Astrocyte of the cerebellum (primary cell): Measurements from ENCODE around the gene TEK.

Source experiments
- DNase-seq: peaks from one replicate; pipeline ENCODE4 v3.0.0-alpha.2; 2011; ENCODE audit warnings: low read depth
- H3K4me3 ChIP-seq: 2 replicates; pipeline ENCODE4 v1.5.1; 2011; ENCODE audit warnings: mild to moderate bottlenecking, low read depth, low read length, moderate library complexity
- in situ Hi-C: cut with HindIII; loops from 2 replicates; pipeline ENCODE4 v1.10.0; 2017; ENCODE audit warnings: low sequenced_read_pairs
- TF ChIP-seq, protein P1 (sequence below): IDR thresholded peaks from 2 replicates; pipeline ENCODE4 v1.5.1; 2012; ENCODE audit warnings: low read length, low read depth, moderate library complexity, mild to moderate bottlenecking; ENCODE audit errors: missing control alignments

Gene TEK

DNA sequence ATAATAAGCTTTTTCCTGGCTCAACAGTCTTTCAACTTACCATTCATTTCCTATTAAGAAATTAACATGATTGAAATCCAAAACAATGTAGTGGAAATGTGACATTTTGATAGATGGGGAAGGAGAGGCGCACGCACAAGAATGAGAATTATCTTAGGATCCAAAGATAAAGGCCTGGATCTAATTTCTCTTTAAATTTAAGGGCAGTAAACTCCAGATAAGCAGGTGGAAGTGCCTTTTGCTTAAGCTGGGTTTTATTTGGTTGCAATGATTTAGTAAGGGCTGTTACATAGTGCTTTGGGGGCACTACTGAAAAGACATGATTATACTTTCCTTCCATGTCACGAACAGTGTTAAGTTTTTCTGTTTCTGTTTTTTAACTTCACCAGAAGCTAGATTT lies 170.6 kb downstream of the TEK start:
- no peak for DNase-seq
- in situ Hi-C loops: no loop called here
- no peak overlapping the region for H3K4me3 ChIP-seq
- TF ChIP-seq, protein P1, sequence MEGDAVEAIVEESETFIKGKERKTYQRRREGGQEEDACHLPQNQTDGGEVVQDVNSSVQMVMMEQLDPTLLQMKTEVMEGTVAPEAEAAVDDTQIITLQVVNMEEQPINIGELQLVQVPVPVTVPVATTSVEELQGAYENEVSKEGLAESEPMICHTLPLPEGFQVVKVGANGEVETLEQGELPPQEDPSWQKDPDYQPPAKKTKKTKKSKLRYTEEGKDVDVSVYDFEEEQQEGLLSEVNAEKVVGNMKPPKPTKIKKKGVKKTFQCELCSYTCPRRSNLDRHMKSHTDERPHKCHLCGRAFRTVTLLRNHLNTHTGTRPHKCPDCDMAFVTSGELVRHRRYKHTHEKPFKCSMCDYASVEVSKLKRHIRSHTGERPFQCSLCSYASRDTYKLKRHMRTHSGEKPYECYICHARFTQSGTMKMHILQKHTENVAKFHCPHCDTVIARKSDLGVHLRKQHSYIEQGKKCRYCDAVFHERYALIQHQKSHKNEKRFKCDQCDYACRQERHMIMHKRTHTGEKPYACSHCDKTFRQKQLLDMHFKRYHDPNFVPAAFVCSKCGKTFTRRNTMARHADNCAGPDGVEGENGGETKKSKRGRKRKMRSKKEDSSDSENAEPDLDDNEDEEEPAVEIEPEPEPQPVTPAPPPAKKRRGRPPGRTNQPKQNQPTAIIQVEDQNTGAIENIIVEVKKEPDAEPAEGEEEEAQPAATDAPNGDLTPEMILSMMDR: no peak
